H1 (cell line): ENCODE data around the gene PDHX. TPM values are rescaled to one million over a fixed set of nuclear protein-coding genes. Genes with fewer than 3 reads are reported as not detected.

ENCODE experiments used
- CTCF ChIA-PET: fragments of 300-600 bp; sonication (Branson Sonifier 250); formaldehyde crosslinking; loops from one replicate; lab custom pipeline; 2021; ENCODE audit not compliant: partially characterized antibody; lab: Charles Lee
- POLR2A ChIA-PET: fragments of 300-600 bp; sonication (Branson Sonifier 250); formaldehyde crosslinking; loops from one replicate; lab custom pipeline; 2021; ENCODE audit warnings: inconsistent platforms; ENCODE audit not compliant: partially characterized antibody; lab: Charles Lee
- DNase-seq, 2 experiments: peaks; one replicate each; pipeline versions ENCODE4 v3.0.0 to v3.0.0-alpha.2; 2010 to 2022; ENCODE audit warnings: low spot score in 2 of 2, low read depth in 1 of 2, mixed read lengths in 1 of 2
- FAIRE-seq: peaks from 2 replicates; lab custom pipeline; 2011; peaks lifted over from hg19 to GRCh38; lab: Jason Lieb, UNC
- H2AFZ ChIP-seq: 2 replicates; pipeline ENCODE4 v1.8.1; 2012; ENCODE audit warnings: low read length, inconsistent platforms
- H2AK5ac ChIP-seq: 2 replicates; pipeline ENCODE4 v1.6.1; 2013; ENCODE audit warnings: low read depth, low read length
- H2BK120ac ChIP-seq: replicated peaks from 2 replicates; pipeline ENCODE3; 2013; ENCODE audit warnings: low read depth, low read length, inconsistent platforms
- H2BK12ac ChIP-seq: 2 replicates; pipeline ENCODE4 v1.6.1; 2013; ENCODE audit warnings: low read depth, low read length
- H2BK15ac ChIP-seq: 2 replicates; pipeline ENCODE4 v1.6.1; 2013; ENCODE audit warnings: low read length
- H2BK20ac ChIP-seq: 2 replicates; pipeline ENCODE4 v1.6.1; 2013; ENCODE audit warnings: low read length
- H2BK5ac ChIP-seq: 2 replicates; pipeline ENCODE4 v1.6.1; 2013; ENCODE audit warnings: low read depth, low read length
- H3K14ac ChIP-seq: 2 replicates; pipeline ENCODE4 v1.6.1; 2013; ENCODE audit warnings: inconsistent platforms; ENCODE audit not compliant: insufficient read length
- H3K18ac ChIP-seq: 2 replicates; pipeline ENCODE4 v1.6.1; 2013; ENCODE audit warnings: low read length; ENCODE audit errors: extremely low read depth
- H3K23ac ChIP-seq: 2 replicates; pipeline ENCODE4 v1.6.1; 2013; ENCODE audit warnings: inconsistent platforms; ENCODE audit not compliant: insufficient read length
- H3K23me2 ChIP-seq: 2 replicates; pipeline ENCODE4 v1.6.1; 2013; ENCODE audit warnings: low read depth, low read length
- H3K27ac ChIP-seq: 2 replicates; pipeline ENCODE4 v1.6.1; 2011; ENCODE audit warnings: low read depth, low read length, inconsistent platforms
- H3K27me3 ChIP-seq, 4 experiments: replicated peaks in 1 of 4; 1 replicate in 1 of 4; 2 replicates in 3 of 4; pipeline versions ENCODE4 v1.6.1 to v1.8.1; 2011 to 2013; ENCODE audit warnings: low read length in 3 of 4, mild to moderate bottlenecking in 3 of 4, inconsistent platforms in 2 of 4, mixed read lengths in 2 of 4, moderate library complexity in 1 of 4; ENCODE audit not compliant: control insufficient read depth in 3 of 4, insufficient read depth in 3 of 4; ENCODE audit errors: extremely low read depth in 1 of 4
- H3K36me3 ChIP-seq, 4 experiments: 2 replicates each; pipeline versions ENCODE4 v1.6.1 to v1.8.1; 2011 to 2013; ENCODE audit warnings: mild to moderate bottlenecking in 4 of 4, low read length in 3 of 4, moderate library complexity in 2 of 4, control low read depth in 1 of 4, inconsistent platforms in 1 of 4; ENCODE audit not compliant: insufficient read depth in 4 of 4, control insufficient read depth in 2 of 4
- H3K4ac ChIP-seq: replicated peaks from 2 replicates; pipeline ENCODE3; 2013; ENCODE audit warnings: low read length, low read depth, mixed read lengths, inconsistent platforms; ENCODE audit not compliant: insufficient read length
- H3K4me1 ChIP-seq, 4 experiments: replicated peaks in 1 of 4; 1 replicate in 1 of 4; 2 replicates in 3 of 4; pipeline versions ENCODE4 v1.6.1 to v1.8.1; 2011 to 2013; ENCODE audit warnings: low read length in 3 of 4, inconsistent platforms in 2 of 4, mixed read lengths in 1 of 4; ENCODE audit not compliant: insufficient read depth in 4 of 4, control insufficient read depth in 3 of 4
- H3K4me2 ChIP-seq, 2 experiments: 2 replicates each; pipeline versions ENCODE4 v1.6.1 to v1.8.1; 2011 to 2013; ENCODE audit warnings: low read depth in 2 of 2, low read length in 2 of 2, control low read depth in 1 of 2, inconsistent platforms in 1 of 2, mild to moderate bottlenecking in 1 of 2; ENCODE audit not compliant: insufficient read depth in 1 of 2
- H3K4me3 ChIP-seq, 4 experiments: fragments of 200-600, 300-600 bp in 1 of 4; sonication (generic), shearing (Covaris generic), sonication (Bioruptor Twin) in 1 of 4; 2 replicates each; pipeline versions ENCODE4 v1.5.1 to v1.8.1; 2011 to 2016; ENCODE audit warnings: low read length in 4 of 4, low read depth in 3 of 4, control low read depth in 2 of 4, inconsistent platforms in 2 of 4, mild to moderate bottlenecking in 2 of 4, mixed read lengths in 1 of 4, moderate library complexity in 1 of 4; ENCODE audit not compliant: insufficient read depth in 2 of 4; ENCODE audit errors: extremely low read depth in 1 of 4
- H3K56ac ChIP-seq: replicated peaks from 2 replicates; pipeline ENCODE3; 2013; ENCODE audit warnings: low read depth, mild to moderate bottlenecking, mixed read lengths, low read length, inconsistent platforms; ENCODE audit not compliant: insufficient read length
- H3K79me1 ChIP-seq: 2 replicates; pipeline ENCODE4 v1.6.1; 2013; ENCODE audit warnings: low read depth, low read length, control low read depth
- H3K79me2 ChIP-seq, 2 experiments: 2 replicates each; pipeline versions ENCODE4 v1.6.1 to v1.8.1; 2012 to 2013; ENCODE audit warnings: low read length in 2 of 2, mild to moderate bottlenecking in 2 of 2, inconsistent platforms in 1 of 2; ENCODE audit not compliant: insufficient read depth in 2 of 2, control insufficient read depth in 1 of 2
- H3K9ac ChIP-seq, 4 experiments: replicated peaks in 1 of 4; 1 replicate in 1 of 4; 2 replicates in 3 of 4; pipeline versions ENCODE4 v1.6.1 to v1.8.1; 2011 to 2013; ENCODE audit warnings: low read depth in 3 of 4, low read length in 3 of 4, control low read depth in 2 of 4, mild to moderate bottlenecking in 2 of 4, moderate library complexity in 2 of 4, inconsistent platforms in 1 of 4; ENCODE audit errors: extremely low read depth in 1 of 4
- H3K9me3 ChIP-seq, 2 experiments: 2 replicates each; pipeline versions ENCODE4 v1.6.1 to v1.8.1; 2012 to 2013; ENCODE audit warnings: mild to moderate bottlenecking in 2 of 2, moderate library complexity in 2 of 2, control low read depth in 1 of 2, inconsistent platforms in 1 of 2, low read depth in 1 of 2, low read length in 1 of 2, mixed read lengths in 1 of 2; ENCODE audit not compliant: insufficient read depth in 2 of 2
- H4K20me1 ChIP-seq, 2 experiments: replicated peaks in 1 of 2; 2 replicates each; pipeline versions ENCODE3 to v1.8.1; 2011 to 2013; ENCODE audit warnings: inconsistent platforms in 2 of 2, low read length in 2 of 2, mild to moderate bottlenecking in 1 of 2; ENCODE audit not compliant: insufficient read depth in 2 of 2, control insufficient read depth in 1 of 2
- H4K5ac ChIP-seq: 2 replicates; pipeline ENCODE4 v1.6.1; 2013; ENCODE audit warnings: low read length, low read depth, mixed read lengths, inconsistent platforms; ENCODE audit not compliant: insufficient read length
- H4K8ac ChIP-seq: 2 replicates; pipeline ENCODE4 v1.8.0; 2013; ENCODE audit warnings: mild to moderate bottlenecking, moderate library complexity, low read length, inconsistent platforms; ENCODE audit not compliant: insufficient read depth; ENCODE audit errors: extremely low read depth
- H4K91ac ChIP-seq: replicated peaks from 2 replicates; pipeline ENCODE3; 2013; ENCODE audit warnings: low read length, mixed read lengths, inconsistent platforms; ENCODE audit not compliant: insufficient read length
- BACH1 ChIP-seq: IDR thresholded peaks from 2 replicates; pipeline ENCODE4 v1.6.1; 2012; ENCODE audit warnings: low read length, improper control_type of control experiment
- NANOG ChIP-seq: IDR thresholded peaks from 2 replicates; pipeline ENCODE4 v1.6.1; 2011; ENCODE audit warnings: low read length, low read depth, mild to moderate bottlenecking, inconsistent platforms; ENCODE audit not compliant: insufficient read depth, poor library complexity, severe bottlenecking
- polyA plus RNA-seq, 7 experiments: library from polyadenylated mRNA; depleted of rRNA in 3 of 7; stranded (reverse) in 5 of 7; unstranded in 2 of 7; fragments of >200 nt in 5 of 7; fragments of 200-250 nt in 2 of 7; gene quantifications; 1 replicate in 5 of 7; 2 replicates in 1 of 7; 4 replicates in 1 of 7; pipeline versions ENCODE4 v1.2.1 to v1.2.3, GENCODE V29; 2011 to 2013; ENCODE audit warnings: missing spikeins in 2 of 7, mixed read lengths in 2 of 7
- total RNA-seq: library from RNA; stranded (reverse); fragmentation: NEBNext Ultra II Directional; extraction: Animal tissue kit (Norgen Biotek cat#: 25700); gene quantifications from 2 replicates; pipeline ENCODE4 v1.2.1, GENCODE V29; 2021

PDHX gene
- total and polyA plus RNA-seq, 2 of the 8 experiments (the other 6 are each of a cell fraction or from before 2014, with no cell fraction given): 12.4 to 51.9 TPM

DNA sequence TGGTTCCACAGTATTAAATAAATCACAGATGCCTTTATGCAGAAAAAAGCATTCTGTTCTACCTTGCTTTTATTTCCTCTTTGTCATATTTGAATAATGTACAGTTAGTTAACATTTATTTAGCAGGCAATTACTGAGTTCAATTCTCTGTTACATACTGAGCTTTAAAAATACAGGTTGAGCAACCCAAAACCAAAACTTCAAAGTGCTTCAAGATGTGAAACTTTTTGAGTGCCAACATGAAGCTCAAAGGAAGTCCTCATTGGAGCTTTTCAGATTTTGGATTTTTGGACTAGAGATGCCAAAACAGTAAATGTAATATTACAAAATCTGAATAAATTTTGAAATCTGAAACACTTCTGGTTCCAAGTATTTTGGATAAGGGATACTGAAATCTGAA, 54.1 kb downstream of the PDHX start:
- no peak for FAIRE-seq
- no peak overlapping the region for H3K4ac ChIP-seq
- no peak overlapping the region for H4K5ac ChIP-seq
- no peaks in the 10 kb centered on the region; a peak in 1 of 4 replicates for H3K9me3 ChIP-seq
- no peak overlapping the region for H2BK120ac ChIP-seq
- H3K18ac ChIP-seq: no peak overlapping the region
- H3K27me3 ChIP-seq: no peaks in the 10 kb centered on the region
- H4K20me1 ChIP-seq: peaks cover 0 to under 1% of the 10 kb centered on the region in 2 experiments
- no peak overlapping the region for H3K9ac ChIP-seq
- H3K23me2 ChIP-seq: no peaks in the 10 kb centered on the region
- H4K91ac ChIP-seq: no peak overlapping the region
- H2BK12ac ChIP-seq: no peak overlapping the region
- H3K14ac ChIP-seq: no peak overlapping the region
- H3K4me1 ChIP-seq: no peaks in the 10 kb centered on the region
- H3K4me2 ChIP-seq: no peak overlapping the region
- no peak overlapping the region for H3K4me3 ChIP-seq
- POLR2A ChIA-PET: no interaction called here
- H2BK20ac ChIP-seq: no peak overlapping the region
- H3K79me2 ChIP-seq: no peaks in the 10 kb centered on the region
- H2AFZ ChIP-seq: no peak overlapping the region
- H3K27ac ChIP-seq: no peak overlapping the region
- TF ChIP-seq NANOG: no peak
- TF ChIP-seq BACH1: no peak
- TF ChIP-seq, all 59 proteins: peak for 0
- Histone ChIP-seq H3K36me3 (peaks cover 0 to 31% (median 11%) of the 10 kb centered on the region in 4 experiments; a peak in 4 of 8 replicates), H2BK5ac (no peak overlapping the region), H2AK5ac (no peak overlapping the region), H3K56ac (no peak overlapping the region), H3K23ac (no peak overlapping the region), H4K8ac (no peak overlapping the region), H2BK15ac (no peak overlapping the region), H3K79me1 (no peaks in the 10 kb centered on the region)
- DNase-seq: no peak
- CTCF ChIA-PET: no interaction called here
